ENCODE data around the gene MRPS2.

MRPS2 gene

GRCh38 chr9:135480940-135481310 is 19.6 kb upstream of the MRPS2 start:
- FAIRE-seq, result no peak

GRCh38 chr9:135482015-135482754 is 18.3 kb upstream of the MRPS2 start:
- no peak for FAIRE-seq

GRCh38 chr9:135484460-135485277 is 15.8 kb upstream of the MRPS2 start:
- FAIRE-seq, result no peak

- no peak for FAIRE-seq
Measured at GRCh38 chr9:135485385-135485784, 15.1 kb upstream of the MRPS2 start.

GRCh38 chr9:135485832-135486231 is 14.7 kb upstream of the MRPS2 start:
- no peak for FAIRE-seq

GRCh38 chr9:135486267-135487065 is 14.0 kb upstream of the MRPS2 start:
- FAIRE-seq, result no peak

GRCh38 chr9:135487281-135488012 is 13.0 kb upstream of the MRPS2 start:
- no peak for FAIRE-seq

- no peak for FAIRE-seq
Measured at GRCh38 chr9:135488013-135488330, 12.5 kb upstream of the MRPS2 start.

GRCh38 chr9:135488527-135488926 is 12.0 kb upstream of the MRPS2 start:
- FAIRE-seq, result no peak

- no peak for FAIRE-seq
Measured at GRCh38 chr9:135489188-135489906, 11.1 kb upstream of the MRPS2 start.

GRCh38 chr9:135490166-135490870 is 10.2 kb upstream of the MRPS2 start:
- no peak for FAIRE-seq

- FAIRE-seq, result no peak
Measured at GRCh38 chr9:135490980-135491464, 9.5 kb upstream of the MRPS2 start.

GRCh38 chr9:135491764-135492163 is 8.7 kb upstream of the MRPS2 start:
- no peak for FAIRE-seq

- no peak for FAIRE-seq
Measured at GRCh38 chr9:135492886-135493669, 7.4 kb upstream of the MRPS2 start.

GRCh38 chr9:135494791-135495559 is 5.5 kb upstream of the MRPS2 start:
- FAIRE-seq, result no peak

- FAIRE-seq, result no peak
Measured at GRCh38 chr9:135498381-135499126, 1.9 kb upstream of the MRPS2 start.

GRCh38 chr9:135499326-135500070 is 984 bp upstream of the MRPS2 start:
- no peak for FAIRE-seq

GRCh38 chr9:135500071-135500524 is 384 bp upstream of the MRPS2 start:
- FAIRE-seq, result no peak
